HG02610 (cell line): Measurements from ENCODE around the gene GMNC.
A peak's percentile ranks its signal among the peaks of the same experiment; 100 is the strongest.

ENCODE experiments used
- ATAC-seq: cut with Tn5 transposase; IDR thresholded peaks from one replicate; pipeline ENCODE4 v1.9.1; 2021; ENCODE audit warnings: mild to moderate bottlenecking, moderate library complexity; ENCODE audit not compliant: unreplicated experiment

The GMNC gene

GRCh38 chr3:190853464-190853863 lies 9.0 kb downstream of the GMNC start:
- ATAC-seq: no peak

GRCh38 chr3:190849607-190850006 lies 12.9 kb downstream of the GMNC start:
- ATAC-seq: no peak

GRCh38 chr3:190848870-190849269 lies 13.6 kb downstream of the GMNC start:
- no peak for ATAC-seq

DNA sequence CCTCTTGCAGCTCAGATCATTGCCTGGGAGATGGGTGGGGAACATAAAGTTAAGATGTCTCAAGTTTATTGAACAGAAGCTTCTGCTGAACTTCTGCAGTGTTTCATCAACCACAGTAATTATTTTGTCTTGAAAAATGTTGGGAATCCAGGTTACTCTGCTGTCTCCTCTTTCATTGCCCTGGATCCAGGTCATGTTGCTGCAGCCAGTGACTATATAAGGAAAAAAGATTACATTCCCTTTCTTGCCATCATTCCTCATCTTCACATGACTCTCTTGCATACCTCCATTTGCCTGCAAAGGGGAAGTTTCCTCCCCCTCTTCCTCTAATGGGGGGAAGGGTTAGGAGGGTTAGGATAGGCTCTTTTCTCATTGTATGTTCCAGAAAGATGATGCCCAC lies 15.1 kb downstream of the GMNC start:
- ATAC-seq: no peak

DNA sequence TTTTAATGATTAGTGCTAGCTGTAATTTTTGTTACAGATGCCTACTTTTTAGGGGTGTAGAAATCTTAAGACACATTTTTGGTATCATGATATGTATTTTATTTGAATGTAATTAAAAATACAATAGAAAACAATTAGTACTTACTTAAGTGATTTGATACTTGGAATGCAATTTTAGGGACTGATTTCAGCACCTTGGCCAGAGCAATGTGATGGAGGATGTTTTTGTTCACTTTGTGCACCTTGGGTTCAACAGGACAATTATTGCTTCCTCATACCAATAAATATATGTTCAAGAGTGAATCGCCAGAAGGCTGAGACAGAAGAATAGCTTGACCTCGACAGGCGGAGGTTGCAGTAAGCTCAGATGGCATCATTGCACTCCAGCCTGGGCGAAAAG lies 22.3 kb downstream of the GMNC start:
- no peak for ATAC-seq

DNA sequence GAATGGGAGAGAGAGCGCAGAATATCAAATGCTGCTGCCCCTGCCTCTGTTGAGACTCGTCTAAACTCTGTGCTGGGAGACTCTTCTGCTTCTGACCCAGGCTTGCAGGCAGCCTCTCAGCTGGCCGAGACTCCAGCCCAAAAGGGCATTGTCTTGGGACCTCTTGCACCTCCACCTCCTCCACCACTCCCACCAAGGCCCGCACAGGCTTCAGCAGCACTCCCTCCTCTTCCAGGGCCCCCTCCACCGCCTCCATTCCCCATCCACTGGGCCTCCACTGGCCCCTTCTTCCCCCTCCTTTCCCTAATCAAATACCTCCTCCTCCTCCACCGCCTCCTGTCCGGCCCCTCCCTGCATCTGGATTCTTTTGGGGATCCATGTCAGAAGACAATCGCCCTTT lies 31.3 kb downstream of the GMNC start:
- ATAC-seq: no peak

- ATAC-seq: no peak
Observed at GRCh38 chr3:190830031-190830430, 32.5 kb downstream of the GMNC start.

DNA sequence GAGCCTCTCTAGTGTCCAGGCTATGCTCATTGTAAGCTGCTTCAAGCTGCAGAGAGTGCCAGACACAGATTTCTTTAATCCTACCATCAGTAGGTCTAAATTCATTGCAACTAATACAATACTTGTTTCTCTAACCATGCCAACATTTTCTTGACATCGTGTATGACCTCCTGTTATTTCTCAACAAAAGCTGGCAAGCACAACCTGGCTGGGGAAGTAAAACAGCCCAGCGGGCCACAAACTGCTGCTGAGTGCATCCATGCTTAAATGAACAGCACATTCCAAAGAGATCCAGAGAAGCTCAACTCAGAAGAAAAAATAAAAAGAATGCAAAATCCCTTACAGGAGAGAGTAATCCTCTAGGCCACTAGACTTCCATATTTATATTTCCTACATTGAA lies 36.5 kb downstream of the GMNC start:
- no peak for ATAC-seq

DNA sequence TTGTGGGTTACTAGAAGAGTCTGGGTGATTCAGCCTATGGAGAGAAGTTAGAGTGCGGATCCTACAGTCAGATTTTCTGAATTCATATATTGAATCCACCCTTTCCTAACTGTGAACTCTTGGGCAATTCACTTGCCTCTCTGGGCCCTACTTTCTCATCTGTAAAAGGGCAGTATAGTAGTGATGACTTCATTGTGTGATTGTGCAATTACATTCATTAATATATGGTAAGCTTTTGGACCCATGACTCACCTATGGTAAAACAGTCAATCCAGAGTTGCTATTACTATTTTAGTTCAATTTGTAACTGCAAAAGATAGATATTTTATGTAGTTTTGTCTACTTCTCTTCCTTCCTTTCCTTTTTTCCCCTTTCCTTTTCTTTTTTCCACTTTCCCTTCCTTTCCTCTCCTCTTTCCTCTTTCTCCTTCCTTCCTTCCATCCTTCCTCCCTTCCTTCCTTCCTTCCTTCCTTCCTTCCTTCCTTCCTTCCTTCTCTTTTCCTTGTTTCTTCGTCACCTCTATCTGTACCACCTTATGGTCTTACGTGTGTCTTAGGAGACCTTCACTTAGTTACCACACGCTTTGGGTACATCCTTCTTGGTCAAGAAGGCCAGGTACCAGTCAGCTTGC lies 37.0 kb downstream of the GMNC start:
- no peak for ATAC-seq

DNA sequence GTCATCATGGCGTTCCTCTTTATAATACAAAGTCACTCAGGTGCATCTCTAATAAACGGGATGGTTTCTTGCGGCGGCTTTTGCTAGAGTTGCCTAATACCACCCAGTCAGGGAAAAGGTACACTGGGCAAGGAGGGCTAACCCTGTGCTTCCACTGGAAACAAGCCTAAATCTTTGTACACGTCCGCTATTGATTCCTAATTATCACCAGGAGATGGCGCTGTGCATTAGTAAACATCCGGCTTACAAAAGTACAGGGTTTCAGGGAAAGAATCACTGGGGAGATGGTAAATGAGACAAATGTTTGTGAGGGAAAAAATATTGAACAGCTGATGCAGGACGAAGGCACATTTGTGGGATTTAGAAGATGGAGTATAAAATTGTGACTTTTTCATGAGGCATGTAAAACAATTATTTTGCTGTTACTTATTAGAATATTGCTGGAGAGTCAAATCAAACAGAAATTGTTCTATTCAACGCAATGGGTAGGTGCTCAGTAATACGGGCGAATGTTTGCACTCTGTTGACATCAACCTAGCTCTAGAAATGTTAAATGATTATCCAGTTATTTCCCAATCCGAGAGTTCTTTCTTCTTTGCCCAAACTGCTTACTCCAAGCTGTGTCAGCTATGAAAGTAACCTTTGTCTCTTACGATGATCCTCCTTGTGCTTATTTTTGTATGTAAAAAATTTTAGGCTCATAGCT lies 50.6 kb downstream of the GMNC start:
- ATAC-seq: peak; percentile 63

DNA sequence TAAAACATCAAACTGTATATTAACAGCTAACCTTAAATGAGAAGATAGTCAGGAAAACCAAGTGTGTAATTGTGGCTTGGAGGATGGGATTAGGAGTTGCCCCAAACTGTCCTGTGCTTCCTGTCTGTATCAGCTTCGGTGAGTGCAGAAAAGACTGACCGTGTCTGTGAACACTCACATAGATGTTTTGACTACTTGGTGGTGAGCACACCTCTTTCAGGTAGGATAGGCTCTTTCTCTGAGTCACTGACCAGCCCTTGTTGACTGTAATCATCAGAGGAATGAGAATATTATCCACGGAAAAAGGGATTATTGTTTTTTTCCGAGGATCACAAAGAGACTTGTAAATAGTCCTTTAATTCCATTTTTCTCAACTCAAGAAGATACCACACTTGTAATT lies 51.5 kb downstream of the GMNC start:
- ATAC-seq: no peak

GRCh38 chr3:190809351-190809750 lies 53.1 kb downstream of the GMNC start:
- ATAC-seq: no peak

DNA sequence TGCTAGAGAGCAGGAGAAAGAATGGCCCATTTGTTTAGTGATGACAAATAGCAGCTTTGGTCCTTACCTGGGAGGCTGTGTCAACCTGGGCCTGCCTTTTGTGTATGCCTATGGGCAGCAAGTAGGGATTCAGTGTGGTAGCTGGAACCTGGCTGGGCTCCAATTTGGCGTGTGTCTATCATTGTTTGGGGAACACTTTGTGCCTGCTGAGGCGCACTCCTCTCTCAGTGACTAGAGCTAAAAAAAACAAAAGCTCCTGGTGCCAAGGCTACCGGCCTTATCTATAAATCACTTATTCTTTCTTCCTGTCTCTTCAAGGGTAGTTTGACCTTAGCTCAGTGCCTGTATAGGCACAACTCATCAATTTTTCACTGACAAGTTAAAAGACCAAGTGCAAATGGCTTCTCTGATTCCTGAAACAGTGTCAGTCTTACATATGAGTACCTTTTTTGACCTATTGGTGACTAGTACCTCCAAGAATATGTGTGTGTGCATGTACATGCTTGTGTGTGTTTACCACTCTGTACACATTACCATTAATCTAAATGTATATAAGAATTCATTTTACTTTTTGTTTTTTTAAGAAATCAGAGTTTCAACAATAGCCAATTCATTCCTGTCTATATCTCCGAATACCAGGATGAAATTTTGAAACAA lies 54.6 kb downstream of the GMNC start:
- no peak for ATAC-seq
